ENCODE measurements around the gene KRI1. TPM values are rescaled to one million over a fixed set of nuclear protein-coding genes. Genes with fewer than 3 reads are reported as not detected.
"Not testable (repeated sequence)": the region's sequence is repeated elsewhere in the genome, so short reads cannot be mapped to it uniquely, and the experiment has no call there.

Gene KRI1
- polyA plus RNA-seq, 3 donors = 3.9 to 21.0 (median 6.1) TPM

GRCh38 chr19:10575011-10575716, 9.4 kb upstream of the KRI1 start:
- Histone ChIP-seq H3K79me2 (ENCODE audit: insufficient read depth, low read length) (no peaks in the 10 kb centered on the region), H3K27ac (ENCODE audit: low read depth in 1 of 2, low read length in 2 of 2) (no peak overlapping the region), H2AFZ (ENCODE audit: insufficient read depth, low read depth, low read length, poor library complexity, severe bottlenecking) (no peak overlapping the region), H3K27me3 (ENCODE audit: control insufficient read depth in 2 of 2, insufficient read depth in 2 of 2, low read length in 2 of 2) (no peaks in the 10 kb centered on the region), H3K9ac (ENCODE audit: insufficient read depth, low read length, poor library complexity, severe bottlenecking) (no peak overlapping the region), H3K9me3 (replicated peaks in 1 of 2; ENCODE audit: control insufficient read depth in 1 of 2, insufficient read depth in 1 of 2, low read length in 2 of 2) (no peaks in the 10 kb centered on the region), H3K4me3 (replicated peaks in 1 of 3; ENCODE audit: low read depth in 2 of 3, low read length in 3 of 3) (no peak overlapping the region), H3K36me3 (replicated peaks in 1 of 2; ENCODE audit: control insufficient read depth in 1 of 2, insufficient read depth in 2 of 2, low read length in 2 of 2) (no peaks in the 10 kb centered on the region), H3K4me1 (ENCODE audit: control insufficient read depth in 1 of 2, insufficient read depth in 2 of 2, low read length in 2 of 2) (peaks cover 3 to 8% of the 10 kb centered on the region in 2 donors), H3K4me2 (replicated peaks; ENCODE audit: extremely low read depth, low read length, poor library complexity, severe bottlenecking) (no peak overlapping the region), H4K20me1 (ENCODE audit: insufficient read depth, low read length) (no peaks in the 10 kb centered on the region)
- Mint-ChIP-seq H3K36me3 (no peaks in the 10 kb centered on the region), H3K4me3 (peak overlapping the region in 1 of 2 donors; percentile 11), H3K4me1 (peaks cover 8% of the 10 kb centered on the region), H3K27ac (no peak overlapping the region), H3K27me3 (ENCODE audit: low read depth in 3 of 3) (peaks cover 3 to 7% (median 6%) of the 10 kb centered on the region in 3 donors), H3K9me3 (no peaks in the 10 kb centered on the region)
- WGBS (ENCODE audit: insufficient coverage) = 97% methylated on average over 4 of the region's 6 CpGs
- DNase-seq = no peak
- intact Hi-C loops (cut with micrococcal nuclease) = no loop called here
- no peak for TF ChIP-seq CTCF (IDR thresholded peaks at IDR 0.05)

- Histone ChIP-seq H3K4me2 (replicated peaks; ENCODE audit: extremely low read depth, low read length, poor library complexity, severe bottlenecking) (no peak overlapping the region), H3K4me1 (ENCODE audit: control insufficient read depth in 1 of 2, insufficient read depth in 2 of 2, low read length in 2 of 2) (peaks cover 9 to 15% of the 10 kb centered on the region in 2 donors), H3K36me3 (replicated peaks in 1 of 2; ENCODE audit: control insufficient read depth in 1 of 2, insufficient read depth in 2 of 2, low read length in 2 of 2) (no peaks in the 10 kb centered on the region), H2AFZ (ENCODE audit: insufficient read depth, low read depth, low read length, poor library complexity, severe bottlenecking) (no peak overlapping the region), H3K27ac (ENCODE audit: low read depth in 1 of 2, low read length in 2 of 2) (no peak overlapping the region), H3K9ac (ENCODE audit: insufficient read depth, low read length, poor library complexity, severe bottlenecking) (no peak overlapping the region), H3K4me3 (replicated peaks in 1 of 3; ENCODE audit: low read depth in 2 of 3, low read length in 3 of 3) (no peak overlapping the region), H4K20me1 (ENCODE audit: insufficient read depth, low read length) (no peaks in the 10 kb centered on the region), H3K9me3 (replicated peaks in 1 of 2; ENCODE audit: control insufficient read depth in 1 of 2, insufficient read depth in 1 of 2, low read length in 2 of 2) (no peaks in the 10 kb centered on the region), H3K27me3 (ENCODE audit: control insufficient read depth in 2 of 2, insufficient read depth in 2 of 2, low read length in 2 of 2) (no peaks in the 10 kb centered on the region), H3K79me2 (ENCODE audit: insufficient read depth, low read length) (no peaks in the 10 kb centered on the region)
- no peak overlapping the region for H3K4me3 Mint-ChIP-seq
- no peaks in the 10 kb centered on the region for H3K36me3 Mint-ChIP-seq
- DNase-seq = no peak
- no peak for TF ChIP-seq CTCF (IDR thresholded peaks at IDR 0.05)
- peaks cover 3 to 7% (median 6%) of the 10 kb centered on the region in 3 donors for H3K27me3 Mint-ChIP-seq (ENCODE audit: low read depth in 3 of 3)
- H3K9me3 Mint-ChIP-seq = no peaks in the 10 kb centered on the region
- intact Hi-C loops (cut with micrococcal nuclease) = no loop called here
- H3K4me1 Mint-ChIP-seq = peaks cover 11% of the 10 kb centered on the region
- WGBS (ENCODE audit: insufficient coverage) = 90% methylated on average over 6 of the region's 8 CpGs
- H3K27ac Mint-ChIP-seq = no peak overlapping the region
Observed at GRCh38 chr19:10574462-10574861, 8.7 kb upstream of the KRI1 start.

- H3K27ac ChIP-seq (ENCODE audit: low read depth in 1 of 2, low read length in 2 of 2); H4K20me1 ChIP-seq (ENCODE audit: insufficient read depth, low read length); H3K9ac ChIP-seq (ENCODE audit: insufficient read depth, low read length, poor library complexity, severe bottlenecking); H3K9me3 Mint-ChIP-seq; H3K79me2 ChIP-seq (ENCODE audit: insufficient read depth, low read length); H3K4me3 Mint-ChIP-seq; H3K36me3 ChIP-seq (replicated peaks in 1 of 2; ENCODE audit: control insufficient read depth in 1 of 2, insufficient read depth in 2 of 2, low read length in 2 of 2); intact Hi-C loops (cut with micrococcal nuclease); DNase-seq; H2AFZ ChIP-seq (ENCODE audit: insufficient read depth, low read depth, low read length, poor library complexity, severe bottlenecking); H3K36me3 Mint-ChIP-seq; H3K9me3 ChIP-seq (replicated peaks in 1 of 2; ENCODE audit: control insufficient read depth in 1 of 2, insufficient read depth in 1 of 2, low read length in 2 of 2); H3K27me3 Mint-ChIP-seq (ENCODE audit: low read depth in 3 of 3); H3K4me3 ChIP-seq (replicated peaks in 1 of 3; ENCODE audit: low read depth in 2 of 3, low read length in 3 of 3); H3K27ac Mint-ChIP-seq; H3K27me3 ChIP-seq (ENCODE audit: control insufficient read depth in 2 of 2, insufficient read depth in 2 of 2, low read length in 2 of 2); H3K4me2 ChIP-seq (replicated peaks; ENCODE audit: extremely low read depth, low read length, poor library complexity, severe bottlenecking): not testable (repeated sequence)
- H3K4me1 Mint-ChIP-seq = peaks cover 16% of the 10 kb centered on the region
- 100% methylated on average over 2 of the region's 6 CpGs for WGBS (ENCODE audit: insufficient coverage)
- H3K4me1 ChIP-seq (ENCODE audit: control insufficient read depth in 1 of 2, insufficient read depth in 2 of 2, low read length in 2 of 2) = peaks cover 13 to 19% of the 10 kb centered on the region in 2 donors
Observed at GRCh38 chr19:10573793-10574192, 8.0 kb upstream of the KRI1 start.

Data from CD14-positive monocyte (primary cell).